OCI-LY7 (cell line): ENCODE data around the gene ATG4A. TPM values are rescaled to one million over a fixed set of nuclear protein-coding genes. Genes with fewer than 3 reads are reported as not detected.

Experiments
- Bru-seq: library from RNA; stranded (reverse); fragments of 400-500 nt; gene quantifications from one replicate; lab custom pipeline; 2021; lab: Mats Ljungman, UMichigan
- BruChase-seq, 2 experiments: library from RNA; stranded (reverse); fragments of 400-500 nt; gene quantifications; one replicate each; lab custom pipeline; 2021; lab: Mats Ljungman, UMichigan
- BruUV-seq: library from RNA; stranded (reverse); fragments of 400-500 nt; replicated peaks from 2 replicates; lab custom pipeline; 2021; lab: Mats Ljungman, UMichigan
- CTCF ChIA-PET: fragments of 300-600 bp; sonication (Branson Sonifier 250); formaldehyde crosslinking; loops from one replicate; lab custom pipeline; 2022; ENCODE audit warnings: antibody characterized with exemption; ENCODE audit not compliant: unreplicated experiment; lab: Charles Lee
- POLR2A ChIA-PET: fragments of 300-600 bp; sonication (Branson Sonifier 250); formaldehyde crosslinking; loops from one replicate; lab custom pipeline; 2022; ENCODE audit warnings: antibody characterized with exemption; lab: Charles Lee
- DNase-seq: peaks from one replicate; pipeline ENCODE4 v3.0.0-alpha.2; 2015; ENCODE audit warnings: low spot score
- H2AFZ ChIP-seq: fragments of 200-600 bp; sonication (generic), shearing (Covaris generic); 2 replicates; pipeline ENCODE4 v1.6.1; 2014; ENCODE audit warnings: mild to moderate bottlenecking, antibody characterized with exemption, low read length, moderate library complexity
- H3K27ac ChIP-seq: fragments of 200-600 bp; sonication (generic); 2 replicates; pipeline ENCODE4 v1.5.1; 2014; ENCODE audit warnings: mixed run types, low read depth, mild to moderate bottlenecking, moderate library complexity, low read length, inconsistent platforms; ENCODE audit not compliant: poor library complexity, severe bottlenecking
- H3K36me3 ChIP-seq: fragments of 200-600 bp; sonication (generic); 2 replicates; pipeline ENCODE4 v1.6.1; 2014; ENCODE audit warnings: mild to moderate bottlenecking, antibody characterized with exemption, low read length, moderate library complexity, mixed read lengths; ENCODE audit not compliant: insufficient read depth
- H3K4me1 ChIP-seq: fragments of 200-600 bp; sonication (generic); 2 replicates; pipeline ENCODE4 v1.5.1; 2014; ENCODE audit warnings: mild to moderate bottlenecking, low read length; ENCODE audit not compliant: insufficient read depth, poor library complexity, severe bottlenecking
- H3K4me2 ChIP-seq: fragments of 200-600 bp; sonication (generic); 2 replicates; pipeline ENCODE4 v1.6.1; 2014; ENCODE audit warnings: mild to moderate bottlenecking, low read length
- H3K4me3 ChIP-seq: fragments of 200-600 bp; sonication (generic); 2 replicates; pipeline ENCODE4 v1.5.1; 2014; ENCODE audit warnings: mild to moderate bottlenecking, low read depth, low read length; ENCODE audit not compliant: poor library complexity, severe bottlenecking
- H3K79me2 ChIP-seq: fragments of 200-600 bp; sonication (generic); 2 replicates; pipeline ENCODE4 v1.6.1; 2016; ENCODE audit warnings: low read depth, mild to moderate bottlenecking, low read length, moderate library complexity, mixed read lengths; ENCODE audit not compliant: insufficient read depth
- H3K9me2 ChIP-seq: fragments of 200-600 bp; sonication (generic); 2 replicates; pipeline ENCODE4 v1.6.1; 2016; ENCODE audit warnings: mild to moderate bottlenecking, low read length, mixed read lengths; ENCODE audit not compliant: insufficient read depth
- H3K9me3 ChIP-seq: fragments of 200-600 bp; sonication (generic); 2 replicates; pipeline ENCODE4 v1.6.1; 2014; ENCODE audit warnings: mild to moderate bottlenecking, mixed run types, low read length, mixed read lengths
- H4K20me1 ChIP-seq: fragments of 200-600 bp; sonication (generic); 2 replicates; pipeline ENCODE4 v1.6.1; 2014; ENCODE audit warnings: mild to moderate bottlenecking, antibody characterized with exemption, low read length, moderate library complexity, mixed read lengths; ENCODE audit not compliant: insufficient read depth
- EZH2phosphoT487 ChIP-seq: fragments of 200-600 bp; sonication (generic); IDR thresholded peaks from 2 replicates; pipeline ENCODE4 v1.6.1; 2018; ENCODE audit warnings: low read depth, borderline replicate concordance, mild to moderate bottlenecking, mixed run types, antibody characterized with exemption, low read length, moderate library complexity, mixed read lengths
- intact Hi-C: fragments of 100-400 bp; cut with micrococcal nuclease; formaldehyde crosslinking; loops from one replicate; pipeline ENCODE4 v1.10.0; 2022; ENCODE audit not compliant: unreplicated experiment
- long read RNA-seq: library from polyadenylated mRNA; stranded (forward); transcript quantifications from one replicate; pipeline ENCODE4 v2.0.0, GENCODE V29; 2022
- total RNA-seq, 2 experiments: library from RNA; depleted of rRNA in 1 of 2; stranded (reverse); fragments of >200 nt in 1 of 2; shearing (Covaris generic) in 1 of 2; gene quantifications; 2 replicates each; pipeline ENCODE4 v1.2.3, GENCODE V29; 2014 to 2022
- TF ChIP-seq, protein P1 (sequence below): fragments of 200-600 bp; sonication (generic); conservative IDR thresholded peaks from 2 replicates; pipeline ENCODE4 v1.5.1; 2014; ENCODE audit warnings: mild to moderate bottlenecking, antibody characterized with exemption, low read length, moderate library complexity, mixed read lengths

ATG4A gene, protein sequence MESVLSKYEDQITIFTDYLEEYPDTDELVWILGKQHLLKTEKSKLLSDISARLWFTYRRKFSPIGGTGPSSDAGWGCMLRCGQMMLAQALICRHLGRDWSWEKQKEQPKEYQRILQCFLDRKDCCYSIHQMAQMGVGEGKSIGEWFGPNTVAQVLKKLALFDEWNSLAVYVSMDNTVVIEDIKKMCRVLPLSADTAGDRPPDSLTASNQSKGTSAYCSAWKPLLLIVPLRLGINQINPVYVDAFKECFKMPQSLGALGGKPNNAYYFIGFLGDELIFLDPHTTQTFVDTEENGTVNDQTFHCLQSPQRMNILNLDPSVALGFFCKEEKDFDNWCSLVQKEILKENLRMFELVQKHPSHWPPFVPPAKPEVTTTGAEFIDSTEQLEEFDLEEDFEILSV
- total RNA-seq (2014; rRNA removed; shearing (Covaris generic)) = 5.3 and 14.7 TPM in 2 replicates
- total RNA-seq (2022) = 9.9 and 11.6 TPM in 2 replicates
- percentile 55 among the genes with signal in this experiment for Bru-seq, nascent RNA
- BruChase-seq, experiment 1, labeled RNA remaining after a 6-hour chase = percentile 48 among the genes with signal in this experiment
- percentile 55 among the genes with signal in this experiment for BruChase-seq, experiment 2, labeled RNA remaining after a 2-hour chase
- long read RNA-seq, transcript ATG4A-203 (13 exons, 2,315 nt) = major isoform, 14 of 22 reads
- long read RNA-seq, partial matches to known transcripts = 1 of 22 reads
- long read RNA-seq, other reads (novel, unspliced or antisense) = 5 of 22 reads

- Histone ChIP-seq H3K79me2 (peaks cover 24% of the 10 kb centered on the region), H3K9me3 (no peaks in the 10 kb centered on the region), H3K9me2 (no peaks in the 10 kb centered on the region), H3K4me1 (peaks cover 5% of the 10 kb centered on the region), H3K27ac (peak within 1 kb of the TSS; percentile 55), H4K20me1 (no peaks in the 10 kb centered on the region), H2AFZ (peak within 1 kb of the TSS; percentile 86), H3K4me3 (peak within 1 kb of the TSS; percentile 83), H3K36me3 (peaks cover 21% of the 10 kb centered on the region), H3K4me2 (peak within 1 kb of the TSS; percentile 95)
- CTCF ChIA-PET = interaction anchor here (0.6 kb wide), 1 partner anchor 1693 kb away, joined by 3 read pairs; no protein-coding TSS in a partner anchor
- peak; percentile 91 for DNase-seq
- intact Hi-C loops = loop anchor here (5.0 kb wide), 1 partner anchor 1479 kb away; the partner anchor contains the start of gene RADX
- TF ChIP-seq, protein P1, sequence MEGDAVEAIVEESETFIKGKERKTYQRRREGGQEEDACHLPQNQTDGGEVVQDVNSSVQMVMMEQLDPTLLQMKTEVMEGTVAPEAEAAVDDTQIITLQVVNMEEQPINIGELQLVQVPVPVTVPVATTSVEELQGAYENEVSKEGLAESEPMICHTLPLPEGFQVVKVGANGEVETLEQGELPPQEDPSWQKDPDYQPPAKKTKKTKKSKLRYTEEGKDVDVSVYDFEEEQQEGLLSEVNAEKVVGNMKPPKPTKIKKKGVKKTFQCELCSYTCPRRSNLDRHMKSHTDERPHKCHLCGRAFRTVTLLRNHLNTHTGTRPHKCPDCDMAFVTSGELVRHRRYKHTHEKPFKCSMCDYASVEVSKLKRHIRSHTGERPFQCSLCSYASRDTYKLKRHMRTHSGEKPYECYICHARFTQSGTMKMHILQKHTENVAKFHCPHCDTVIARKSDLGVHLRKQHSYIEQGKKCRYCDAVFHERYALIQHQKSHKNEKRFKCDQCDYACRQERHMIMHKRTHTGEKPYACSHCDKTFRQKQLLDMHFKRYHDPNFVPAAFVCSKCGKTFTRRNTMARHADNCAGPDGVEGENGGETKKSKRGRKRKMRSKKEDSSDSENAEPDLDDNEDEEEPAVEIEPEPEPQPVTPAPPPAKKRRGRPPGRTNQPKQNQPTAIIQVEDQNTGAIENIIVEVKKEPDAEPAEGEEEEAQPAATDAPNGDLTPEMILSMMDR = no peak
- no peak for TF ChIP-seq EZH2phosphoT487
- BruUV-seq = no TSS peak
- POLR2A ChIA-PET = interaction anchor here (0.8 to 1.0 kb wide), 2 partner anchors 37 to 463 kb away, joined by 3 read pairs; partner anchors contain the start of gene PRPS1
Measured at GRCh38 chrX:108091264-108091877, at the start of gene ATG4A, which contains the start of gene PSMD10. ATG4A (plus strand) TSS chrX:108091778; CDS start chrX:108091827, 49 bp downstream. PSMD10 (minus strand) TSS chrX:108091542; CDS start chrX:108091520, 22 bp downstream.

DNA sequence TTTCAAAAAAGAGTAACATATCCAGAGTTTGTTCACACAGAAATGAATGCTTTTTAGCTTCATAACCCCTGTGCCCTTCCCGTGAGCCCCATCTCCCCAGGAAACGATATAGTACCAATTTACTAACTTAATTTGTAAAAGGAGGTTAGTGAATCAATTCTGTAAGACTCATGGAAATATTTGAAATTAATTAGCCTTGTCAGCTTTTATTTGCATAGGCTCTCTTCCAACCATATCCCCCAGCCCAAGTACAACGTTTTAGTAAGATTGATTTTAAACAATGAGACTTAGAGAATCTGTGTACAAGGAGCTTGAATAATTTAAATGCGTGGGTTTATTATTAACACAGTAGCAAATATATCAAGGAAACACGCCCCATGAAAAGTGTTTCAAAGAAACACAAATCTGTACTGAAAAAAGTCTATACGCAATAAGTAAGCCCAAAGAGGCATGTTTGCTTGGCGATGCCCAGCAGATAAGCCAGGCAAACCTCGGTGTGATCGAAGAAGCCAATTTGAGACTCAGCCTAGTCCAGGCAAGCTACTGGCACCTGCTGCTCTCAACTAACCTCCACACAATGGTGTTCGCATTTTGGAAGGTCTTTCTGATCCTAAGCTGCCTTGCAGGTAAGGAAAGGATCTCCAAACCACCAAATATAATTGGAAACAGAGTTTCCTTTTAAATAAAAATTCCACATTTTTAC, 46.9 kb upstream of the ATG4A start, which contains the start of gene VSIG1:
VSIG1 (plus strand) TSS at position 512 of the 703 bp plus-strand sequence; CDS start at position 578, 66 bp downstream.
- H4K20me1 ChIP-seq = no peaks in the 10 kb centered on the region
- H3K4me2 ChIP-seq = no peak within 1 kb of the TSS
- no peaks in the 10 kb centered on the region for H3K79me2 ChIP-seq
- no TSS peak for BruUV-seq
- no peak within 1 kb of the TSS for H3K27ac ChIP-seq
- H2AFZ ChIP-seq = no peak within 1 kb of the TSS
- intact Hi-C loops = no loop called here
- POLR2A ChIA-PET = no interaction called here
- H3K9me3 ChIP-seq = no peaks in the 10 kb centered on the region
- no peaks in the 10 kb centered on the region for H3K36me3 ChIP-seq
- no peak for TF ChIP-seq EZH2phosphoT487
- TF ChIP-seq, protein P1 = no peak
- CTCF ChIA-PET = no interaction called here
- no peak within 1 kb of the TSS for H3K4me3 ChIP-seq
- no peaks in the 10 kb centered on the region for H3K9me2 ChIP-seq
- DNase-seq = no peak
- no peaks in the 10 kb centered on the region for H3K4me1 ChIP-seq
